Effector memory CD4-positive, alpha-beta T cell (primary cell): Measurements from ENCODE around the gene ADCYAP1.
"Not testable (repeated sequence)": the region's sequence is repeated elsewhere in the genome, so short reads cannot be mapped to it uniquely, and the experiment has no call there.

Experiments used
- DNase-seq, 3 donors: peaks; one replicate each; pipeline ENCODE4 v3.0.0-alpha.2; 2020
- H3K27ac ChIP-seq: 2 replicates; pipeline ENCODE4 v1.7.0; 2013; ENCODE audit warnings: mild to moderate bottlenecking, low read length, moderate library complexity; ENCODE audit not compliant: insufficient read depth, poor library complexity, severe bottlenecking
- H3K27me3 ChIP-seq: replicated peaks from 2 replicates; pipeline ENCODE4 v1.7.0; 2013; ENCODE audit warnings: mild to moderate bottlenecking, low read length; ENCODE audit not compliant: insufficient read depth, control insufficient read depth, poor library complexity, severe bottlenecking
- H3K36me3 ChIP-seq: 2 replicates; pipeline ENCODE4 v1.7.0; 2013; ENCODE audit warnings: mild to moderate bottlenecking, low read length, moderate library complexity; ENCODE audit not compliant: control insufficient read depth, insufficient read depth
- H3K4me1 ChIP-seq: 2 replicates; pipeline ENCODE4 v1.7.0; 2013; ENCODE audit warnings: low read length, mild to moderate bottlenecking; ENCODE audit not compliant: control insufficient read depth, insufficient read depth, poor library complexity, severe bottlenecking
- H3K4me3 ChIP-seq: 2 replicates; pipeline ENCODE4 v1.7.0; 2013; ENCODE audit warnings: low read length, low read depth, mild to moderate bottlenecking; ENCODE audit not compliant: insufficient read depth, poor library complexity, severe bottlenecking
- H3K9me3 ChIP-seq: 2 replicates; pipeline ENCODE4 v1.7.0; 2013; ENCODE audit warnings: mild to moderate bottlenecking, low read length, moderate library complexity; ENCODE audit not compliant: control insufficient read depth
- total RNA-seq, 3 donors: gene quantifications; one replicate each; lab custom pipeline; 2026; lab: John Stamatoyannopoulos, UW

ADCYAP1 gene
- total RNA-seq, result 0 reads per million in 3 donors

DNA sequence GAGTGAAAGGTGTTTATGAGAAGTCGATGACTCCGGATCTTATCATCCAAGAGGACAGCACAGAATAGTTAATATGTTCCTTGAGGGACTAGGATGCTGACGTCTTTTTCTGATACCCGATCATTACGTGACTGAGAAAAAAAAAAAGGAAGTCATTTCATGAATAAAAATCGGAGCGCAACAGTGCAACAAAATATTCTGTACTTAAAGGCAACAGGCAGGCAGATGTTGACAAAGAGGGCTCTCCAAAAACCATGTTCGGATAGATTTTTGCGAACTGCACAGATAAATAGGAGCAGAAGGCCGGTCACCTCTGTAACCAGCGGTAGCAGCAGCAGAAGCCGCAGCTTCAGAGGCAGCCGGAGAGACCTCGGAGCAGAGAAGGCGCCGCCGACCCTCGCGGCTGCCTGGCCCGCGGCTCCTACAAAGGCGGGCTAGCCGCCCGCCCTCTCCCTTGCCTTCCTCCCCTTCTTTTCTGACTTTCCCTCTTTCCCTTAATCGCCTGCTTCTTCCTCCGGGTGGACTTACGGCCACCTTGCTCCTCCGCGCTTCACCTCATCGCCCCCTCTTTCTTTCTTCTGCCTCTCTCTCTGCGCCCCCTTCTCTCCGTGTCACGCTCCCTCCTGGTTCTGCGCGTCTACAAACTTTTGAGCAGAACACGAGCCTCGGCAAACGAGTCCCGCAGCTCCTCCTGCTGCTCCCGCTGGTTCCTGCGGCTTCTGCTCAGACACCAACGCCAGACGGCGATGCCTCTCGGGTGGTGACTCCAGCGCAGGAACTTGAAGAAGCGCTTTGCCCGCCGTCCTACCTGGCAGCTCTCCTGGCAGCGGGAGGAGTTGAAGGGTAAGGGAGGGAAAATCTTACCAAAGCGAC is at the start of gene ADCYAP1:
ADCYAP1 (plus strand) TSS at position 654 of the 873 bp plus-strand sequence. CDS start 516 bp downstream, outside the sequence.
- peaks cover 54% of the 10 kb centered on the region for H3K27me3 ChIP-seq
- no peaks in the 10 kb centered on the region for H3K9me3 ChIP-seq
- no peak within 1 kb of the TSS for H3K4me3 ChIP-seq
- DNase-seq, result no peak
- no peak within 1 kb of the TSS for H3K27ac ChIP-seq
- H3K36me3 ChIP-seq, result no peaks in the 10 kb centered on the region
- H3K4me1 ChIP-seq, result peaks cover 11% of the 10 kb centered on the region

DNA sequence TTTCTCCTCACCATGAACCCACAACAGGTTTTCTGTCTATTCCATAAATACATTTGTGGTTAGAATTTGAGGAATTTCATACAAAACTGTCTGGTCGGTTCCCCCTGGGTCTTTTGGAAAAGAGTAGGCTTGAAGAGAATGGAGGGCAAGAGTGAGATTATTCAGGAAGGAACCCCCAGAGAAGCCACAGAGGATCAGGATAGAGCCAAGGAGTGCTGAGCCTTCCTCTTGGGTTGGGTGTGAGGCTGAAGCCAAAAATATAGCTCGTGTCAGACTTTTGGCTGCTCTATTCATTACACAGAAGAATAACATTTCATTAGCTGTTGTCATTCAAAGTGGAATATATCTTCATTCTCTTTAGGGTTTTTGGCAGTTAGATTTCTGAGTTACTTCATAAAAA is 46.7 kb upstream of the ADCYAP1 start:
- no peak overlapping the region for H3K4me3 ChIP-seq
- no peaks in the 10 kb centered on the region for H3K36me3 ChIP-seq
- no peaks in the 10 kb centered on the region for H3K4me1 ChIP-seq
- no peaks in the 10 kb centered on the region for H3K9me3 ChIP-seq
- no peaks in the 10 kb centered on the region for H3K27me3 ChIP-seq
- no peak overlapping the region for H3K27ac ChIP-seq
- DNase-seq, result no peak

DNA sequence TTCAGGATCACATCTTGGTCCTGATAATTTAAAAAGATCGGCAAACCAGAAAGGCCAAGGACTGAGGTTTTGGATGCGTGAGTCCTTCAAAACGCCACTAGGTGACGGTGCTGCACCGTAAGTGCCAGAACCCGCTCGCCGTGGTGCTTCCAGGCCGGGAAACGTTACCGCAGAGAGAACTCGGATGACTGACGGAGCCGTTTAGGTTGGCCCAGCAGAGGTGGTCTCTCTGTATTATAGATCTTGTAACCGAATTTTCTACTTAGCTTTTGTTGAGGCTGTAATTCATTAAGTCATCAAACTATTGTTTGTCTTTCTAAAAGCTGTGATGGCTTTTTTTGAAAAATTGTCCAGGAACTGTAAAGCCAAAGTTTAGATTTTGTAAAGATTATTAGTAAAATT is 39.8 kb upstream of the ADCYAP1 start:
- H3K36me3 ChIP-seq, result no peaks in the 10 kb centered on the region
- no peaks in the 10 kb centered on the region for H3K27me3 ChIP-seq

DNA sequence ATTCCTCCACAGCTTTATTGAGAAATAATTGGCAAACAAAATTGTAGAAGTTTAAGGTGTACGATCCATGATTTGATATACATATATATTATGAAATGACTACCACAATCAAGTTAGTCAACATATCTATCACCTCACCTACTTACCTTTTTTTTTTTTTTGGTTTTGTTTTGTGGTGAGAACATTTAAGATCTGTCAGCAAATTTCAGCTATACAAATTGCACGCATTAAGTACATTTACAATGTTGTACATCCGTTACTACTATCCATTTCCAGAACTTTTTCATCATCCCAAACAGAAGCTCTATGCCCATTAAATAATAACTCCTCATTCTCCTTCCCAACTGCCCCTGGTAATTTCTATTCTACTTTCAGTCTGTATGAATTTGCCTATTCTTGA is 37.4 kb upstream of the ADCYAP1 start:
- Histone ChIP-seq H3K4me3 (no peak overlapping the region), H3K4me1 (peaks cover 3% of the 10 kb centered on the region), H3K36me3 (no peaks in the 10 kb centered on the region), H3K9me3 (no peaks in the 10 kb centered on the region), H3K27me3 (no peaks in the 10 kb centered on the region), H3K27ac (no peak overlapping the region)
- no peak for DNase-seq

More for the DNA sequence above, 39.8 kb upstream of the ADCYAP1 start:
- peak; percentile 11 to 39 (median 27) for DNase-seq
- Histone ChIP-seq H3K4me1 (peaks cover 3% of the 10 kb centered on the region), H3K27ac (no peak overlapping the region), H3K9me3 (no peaks in the 10 kb centered on the region), H3K4me3 (no peak overlapping the region)

DNA sequence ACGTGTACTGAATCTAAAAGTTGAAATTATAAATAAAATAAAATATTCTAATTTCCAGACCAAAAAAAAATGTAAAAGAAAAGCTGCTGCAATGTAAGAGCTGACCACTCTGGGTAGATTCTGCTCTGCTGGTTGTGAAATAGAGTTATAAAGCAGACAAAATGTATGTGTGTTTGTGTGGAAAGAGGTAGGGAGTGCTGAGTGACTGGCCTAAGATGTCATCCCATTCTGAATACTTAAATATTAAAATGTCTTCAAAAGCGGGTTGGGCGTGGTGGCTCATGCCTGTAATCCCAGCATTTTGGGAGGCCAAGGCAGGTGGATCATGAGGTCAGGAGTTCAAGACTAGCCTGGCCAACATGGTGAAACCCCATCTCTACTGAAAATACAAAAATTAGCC is 31.2 kb upstream of the ADCYAP1 start:
- H3K4me1 ChIP-seq, DNase-seq, H3K27me3 ChIP-seq, H3K36me3 ChIP-seq, H3K9me3 ChIP-seq, H3K27ac ChIP-seq: not testable (repeated sequence)
- peak overlapping the region; percentile 22 for H3K4me3 ChIP-seq

DNA sequence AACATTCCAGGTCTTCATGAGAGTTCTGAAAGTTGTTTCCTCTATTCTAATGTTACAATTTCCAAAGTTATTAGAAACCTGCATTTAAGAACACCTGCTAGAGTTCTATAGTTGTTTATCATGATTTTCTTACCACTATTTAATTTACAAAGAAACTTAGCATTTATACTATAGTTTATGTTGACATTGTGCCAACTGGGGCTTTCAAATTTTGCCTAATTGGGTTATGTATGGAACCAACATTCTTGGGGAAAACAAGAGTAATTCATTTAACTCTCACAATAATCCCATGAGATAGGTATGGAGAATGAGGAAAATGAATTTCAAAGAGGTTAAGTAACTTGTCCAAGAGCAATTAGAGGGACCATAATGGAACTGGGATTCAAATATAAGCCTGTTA is 28.8 kb upstream of the ADCYAP1 start:
- Histone ChIP-seq H3K9me3 (no peaks in the 10 kb centered on the region), H3K4me1 (no peaks in the 10 kb centered on the region), H3K36me3 (no peaks in the 10 kb centered on the region), H3K4me3 (no peak overlapping the region), H3K27ac (no peak overlapping the region), H3K27me3 (no peaks in the 10 kb centered on the region)
- DNase-seq, result no peak

DNA sequence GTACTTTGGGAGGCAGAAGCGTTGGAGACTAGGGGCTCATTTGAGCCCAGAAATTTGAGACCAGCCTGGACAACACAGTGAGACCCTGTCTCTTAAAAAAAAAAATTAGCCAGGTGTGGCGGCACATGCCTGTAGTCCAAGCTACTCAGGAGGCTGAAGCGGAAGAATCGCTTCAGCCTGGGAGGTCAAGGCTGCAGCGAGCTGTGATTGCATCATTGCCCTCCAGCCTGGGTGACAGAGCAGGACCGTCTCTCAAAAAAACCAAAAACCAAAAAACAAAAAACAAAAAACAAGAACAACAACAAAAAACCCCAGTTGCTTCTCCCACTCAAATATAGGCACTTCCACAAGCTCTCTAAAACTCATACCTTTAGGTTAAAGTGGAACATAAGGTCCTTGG is 27.4 kb upstream of the ADCYAP1 start:
- Histone ChIP-seq H3K4me3 (no peak overlapping the region), H3K27ac (no peak overlapping the region), H3K27me3 (no peaks in the 10 kb centered on the region), H3K4me1 (no peaks in the 10 kb centered on the region), H3K9me3 (no peaks in the 10 kb centered on the region), H3K36me3 (no peaks in the 10 kb centered on the region)
- DNase-seq, result no peak

DNA sequence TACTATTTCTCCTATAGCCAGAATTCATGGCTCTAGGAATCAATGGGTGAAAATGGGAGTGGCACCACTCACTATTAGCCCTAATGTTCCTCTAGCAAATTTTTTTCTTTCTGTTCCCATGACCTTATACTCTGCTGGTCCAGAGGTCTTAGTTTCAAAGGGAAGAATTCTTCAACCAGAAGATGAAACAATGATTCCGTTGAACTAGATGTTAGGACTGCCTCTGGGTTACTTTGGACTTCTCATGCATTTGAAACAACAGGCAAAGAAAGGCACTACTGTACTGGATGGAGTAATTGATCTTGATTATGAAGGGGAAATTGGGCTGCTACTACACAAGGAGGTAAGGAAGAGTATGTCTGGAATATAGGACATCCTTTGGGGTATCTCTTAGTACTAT is 18.6 kb upstream of the ADCYAP1 start:
- Histone ChIP-seq H3K4me1 (no peaks in the 10 kb centered on the region), H3K36me3 (no peaks in the 10 kb centered on the region), H3K27me3 (no peaks in the 10 kb centered on the region), H3K4me3 (no peak overlapping the region), H3K27ac (no peak overlapping the region), H3K9me3 (no peaks in the 10 kb centered on the region)
- DNase-seq, result no peak

DNA sequence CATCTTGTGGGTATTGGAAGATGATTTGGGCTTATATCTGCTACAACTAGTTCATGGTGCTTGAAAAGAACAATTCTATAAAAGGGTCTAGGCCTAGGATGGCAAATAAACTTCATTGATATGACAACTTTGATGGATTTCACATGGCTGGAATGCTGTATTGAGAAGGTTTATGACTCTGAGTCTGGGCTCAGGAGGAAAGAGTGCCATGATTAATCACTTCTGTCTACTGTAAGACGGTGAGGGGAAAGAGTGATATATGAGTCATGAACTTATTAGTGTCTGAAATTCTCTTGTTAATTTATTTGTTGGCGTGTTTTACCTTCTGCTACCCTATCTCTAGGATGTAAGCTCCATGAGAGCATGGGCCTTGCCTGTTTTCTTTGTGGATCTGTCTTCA is 17.0 kb upstream of the ADCYAP1 start:
- Histone ChIP-seq H3K27me3 (no peaks in the 10 kb centered on the region), H3K36me3 (no peaks in the 10 kb centered on the region), H3K4me1 (no peaks in the 10 kb centered on the region), H3K4me3 (no peak overlapping the region), H3K27ac (no peak overlapping the region), H3K9me3 (no peaks in the 10 kb centered on the region)
- DNase-seq, result no peak

DNA sequence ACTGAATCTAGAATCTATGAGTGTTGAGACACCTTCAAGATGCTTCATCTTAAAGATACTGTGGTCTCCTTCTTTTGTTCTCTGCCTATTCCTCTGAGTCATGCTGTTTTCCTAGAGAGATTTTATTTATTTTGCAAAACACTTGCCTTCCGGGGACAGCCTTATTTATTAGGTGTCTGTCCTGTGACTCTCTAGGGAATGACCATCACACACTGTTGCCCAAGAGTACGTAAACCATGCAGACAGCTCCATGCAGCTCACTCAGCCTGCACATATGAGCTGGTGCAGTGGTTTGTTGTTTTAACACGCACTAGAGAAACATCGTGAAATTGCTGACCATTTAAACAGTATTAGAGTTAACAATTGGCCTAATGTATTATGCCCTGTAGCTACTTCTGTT is 12.4 kb upstream of the ADCYAP1 start:
- no peak for DNase-seq
- no peaks in the 10 kb centered on the region for H3K9me3 ChIP-seq
- no peaks in the 10 kb centered on the region for H3K4me1 ChIP-seq
- H3K36me3 ChIP-seq, result no peaks in the 10 kb centered on the region
- peaks cover 3% of the 10 kb centered on the region for H3K27me3 ChIP-seq
- H3K4me3 ChIP-seq, result no peak overlapping the region
- no peak overlapping the region for H3K27ac ChIP-seq
